Jurkat, Clone E6-1 (cell line): Measurements from ENCODE around the gene UGT1A3.
"Not testable (repeated sequence)": the region's sequence is repeated elsewhere in the genome, so short reads cannot be mapped to it uniquely, and the experiment has no call there.

Experiments
- DNase-seq: peaks from one replicate; pipeline ENCODE4 v3.0.0-alpha.2; 2011; ENCODE audit warnings: low read depth, low spot score
- H3K4me3 ChIP-seq: 2 replicates; pipeline ENCODE4 v1.5.1; 2011; ENCODE audit warnings: mild to moderate bottlenecking, low read length, control low read depth, moderate library complexity

The UGT1A3 gene

DNA sequence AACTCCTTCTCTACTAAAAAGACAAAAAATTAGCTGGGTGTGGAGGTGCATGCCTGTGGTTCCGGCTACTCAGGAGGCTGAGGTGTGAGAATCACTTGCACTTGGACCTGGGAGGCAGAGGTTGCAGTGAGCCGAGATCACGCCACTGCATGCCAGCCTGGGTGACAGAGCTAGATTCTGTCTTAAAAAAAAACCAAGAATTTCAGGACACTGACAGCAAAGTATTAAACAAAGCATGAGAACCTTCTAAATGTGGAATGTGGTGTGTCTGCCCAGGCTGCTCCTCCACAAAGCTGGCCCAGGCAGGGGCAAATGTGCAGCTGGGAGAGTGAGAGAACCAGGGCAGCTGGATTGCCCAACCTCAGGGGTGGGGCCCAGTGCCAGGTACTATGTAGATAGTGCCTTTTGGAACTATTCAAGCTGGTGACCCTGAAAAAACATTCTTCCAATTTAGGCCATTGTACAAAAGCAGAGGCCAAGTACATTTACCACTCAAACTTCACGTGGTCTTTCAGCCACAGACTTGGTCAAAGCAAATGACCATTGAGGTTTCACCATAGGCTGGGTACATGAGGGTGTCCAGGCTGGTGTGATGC is 22.8 kb upstream of the UGT1A3 start:
- no peak for DNase-seq
- H3K4me3 ChIP-seq: no peak overlapping the region

GRCh38 chr2:233706720-233707119 is 22.1 kb upstream of the UGT1A3 start:
- no peak overlapping the region for H3K4me3 ChIP-seq
- DNase-seq: no peak

- no peak for DNase-seq
- H3K4me3 ChIP-seq: no peak overlapping the region
Measured at GRCh38 chr2:233707940-233708644, 20.8 kb upstream of the UGT1A3 start.

DNA sequence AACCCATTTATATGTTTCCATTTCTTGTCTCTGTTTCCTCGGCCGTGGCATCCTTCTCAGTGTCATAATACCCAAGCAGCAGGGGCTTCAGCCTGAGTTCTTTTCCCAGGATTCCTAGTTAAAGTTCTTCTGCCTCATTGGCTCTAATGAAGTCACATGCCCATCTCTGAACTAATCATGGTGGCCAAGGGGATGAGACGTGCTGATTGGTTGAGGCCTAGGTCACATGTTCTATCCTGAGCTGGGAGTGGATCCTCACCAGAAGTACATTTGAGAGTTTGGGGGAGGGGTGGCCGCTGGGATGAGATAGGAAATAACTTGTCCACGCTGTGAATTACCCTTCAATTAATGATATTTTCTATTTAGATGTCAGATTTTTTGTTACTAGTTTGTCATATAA is 19.9 kb upstream of the UGT1A3 start:
- no peak overlapping the region for H3K4me3 ChIP-seq
- DNase-seq: no peak

- H3K4me3 ChIP-seq: no peak overlapping the region
- peak; percentile 36 for DNase-seq
Measured at GRCh38 chr2:233711312-233712008, 17.4 kb upstream of the UGT1A3 start.

DNA sequence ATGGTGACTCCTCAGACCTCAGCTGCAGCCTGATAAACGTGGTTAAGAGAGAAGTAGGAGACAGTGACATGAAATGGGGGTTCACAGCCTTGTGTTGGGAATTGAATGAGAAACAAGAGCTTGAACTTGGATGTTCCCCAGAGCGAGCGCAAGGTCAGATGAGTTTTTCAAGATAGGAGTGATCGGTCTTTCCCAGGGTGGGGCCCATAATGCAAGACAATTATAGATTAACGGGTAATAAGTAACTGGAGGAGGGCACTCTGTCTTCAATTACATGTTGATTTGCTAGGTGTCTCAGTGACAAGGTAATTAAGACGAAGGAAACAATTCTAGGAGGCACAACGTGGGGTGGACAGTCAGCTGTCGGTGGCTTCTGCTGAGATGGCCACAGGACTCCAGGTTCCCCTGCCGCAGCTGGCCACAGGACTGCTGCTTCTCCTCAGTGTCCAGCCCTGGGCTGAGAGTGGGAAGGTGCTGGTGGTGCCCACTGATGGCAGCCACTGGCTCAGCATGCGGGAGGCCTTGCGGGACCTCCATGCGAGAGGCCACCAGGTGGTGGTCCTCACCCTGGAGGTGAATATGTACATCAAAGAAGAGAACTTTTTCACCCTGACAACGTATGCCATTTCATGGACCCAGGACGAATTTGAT is 16.1 kb upstream of the UGT1A3 start, which contains the start of gene UGT1A5:
UGT1A5 (plus strand) TSS at position 297 of the 651 bp plus-strand sequence; CDS start at position 382, 85 bp downstream.
- H3K4me3 ChIP-seq: no peak within 1 kb of the TSS
- no peak for DNase-seq

DNA sequence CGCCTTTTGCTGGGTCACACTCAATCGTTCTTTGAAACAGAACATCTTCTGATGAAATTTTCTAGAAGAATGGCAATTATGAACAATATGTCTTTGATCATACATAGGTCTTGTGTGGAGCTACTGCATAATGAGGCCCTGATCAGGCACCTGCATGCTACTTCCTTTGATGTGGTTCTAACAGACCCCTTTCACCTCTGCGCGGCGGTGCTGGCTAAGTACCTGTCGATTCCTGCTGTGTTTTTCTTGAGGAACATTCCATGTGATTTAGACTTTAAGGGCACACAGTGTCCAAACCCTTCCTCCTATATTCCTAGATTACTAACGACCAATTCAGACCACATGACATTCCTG is 15.6 kb upstream of the UGT1A3 start:
- DNase-seq: peak; percentile 56
- H3K4me3 ChIP-seq: no peak overlapping the region

- no peak overlapping the region for H3K4me3 ChIP-seq
- DNase-seq: no peak
Measured at GRCh38 chr2:233714121-233714520, 14.7 kb upstream of the UGT1A3 start.

DNA sequence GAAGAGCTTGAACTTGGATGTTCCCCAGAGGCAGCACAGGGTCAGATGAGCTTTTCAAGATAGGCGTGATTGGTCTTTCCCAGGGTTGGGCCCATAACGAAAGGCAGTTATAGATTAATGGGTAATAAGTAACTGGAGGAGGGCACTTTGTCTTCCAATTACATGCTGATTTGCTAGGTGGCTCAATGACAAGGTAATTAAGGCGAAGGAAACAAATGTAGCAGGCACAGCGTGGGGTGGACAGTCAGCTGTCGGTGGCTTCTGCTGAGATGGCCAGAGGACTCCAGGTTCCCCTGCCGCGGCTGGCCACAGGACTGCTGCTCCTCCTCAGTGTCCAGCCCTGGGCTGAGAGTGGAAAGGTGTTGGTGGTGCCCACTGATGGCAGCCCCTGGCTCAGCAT is 10.3 kb upstream of the UGT1A3 start, which contains the start of gene UGT1A4:
UGT1A4 (plus strand) TSS at position 185 of the 400 bp plus-strand sequence; CDS start at position 270, 85 bp downstream.
- no peak for DNase-seq
- no peak within 1 kb of the TSS for H3K4me3 ChIP-seq

GRCh38 chr2:233736868-233737653 is 8.2 kb downstream of the UGT1A3 start:
- not testable (repeated sequence) for DNase-seq, H3K4me3 ChIP-seq

DNA sequence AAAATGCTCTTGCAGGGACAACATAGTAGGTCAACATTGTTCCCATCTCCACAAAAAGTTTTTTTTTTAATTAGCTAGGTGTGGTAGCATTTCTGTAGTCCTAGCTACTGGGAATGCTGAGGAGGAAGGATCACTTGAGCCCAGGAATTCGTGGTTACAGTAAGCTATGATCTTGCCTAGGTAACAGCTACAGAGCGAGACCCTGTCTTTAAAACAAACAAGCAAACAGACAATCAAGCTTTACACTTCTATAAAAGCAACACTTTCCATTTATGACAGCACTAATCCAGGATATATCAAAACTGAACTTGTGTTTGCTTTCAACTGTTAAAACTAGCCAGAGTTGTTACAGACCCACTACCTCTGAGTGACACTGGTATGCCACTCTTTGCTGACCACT is 12.0 kb downstream of the UGT1A3 start:
- H3K4me3 ChIP-seq: no peak overlapping the region
- DNase-seq: no peak

DNA sequence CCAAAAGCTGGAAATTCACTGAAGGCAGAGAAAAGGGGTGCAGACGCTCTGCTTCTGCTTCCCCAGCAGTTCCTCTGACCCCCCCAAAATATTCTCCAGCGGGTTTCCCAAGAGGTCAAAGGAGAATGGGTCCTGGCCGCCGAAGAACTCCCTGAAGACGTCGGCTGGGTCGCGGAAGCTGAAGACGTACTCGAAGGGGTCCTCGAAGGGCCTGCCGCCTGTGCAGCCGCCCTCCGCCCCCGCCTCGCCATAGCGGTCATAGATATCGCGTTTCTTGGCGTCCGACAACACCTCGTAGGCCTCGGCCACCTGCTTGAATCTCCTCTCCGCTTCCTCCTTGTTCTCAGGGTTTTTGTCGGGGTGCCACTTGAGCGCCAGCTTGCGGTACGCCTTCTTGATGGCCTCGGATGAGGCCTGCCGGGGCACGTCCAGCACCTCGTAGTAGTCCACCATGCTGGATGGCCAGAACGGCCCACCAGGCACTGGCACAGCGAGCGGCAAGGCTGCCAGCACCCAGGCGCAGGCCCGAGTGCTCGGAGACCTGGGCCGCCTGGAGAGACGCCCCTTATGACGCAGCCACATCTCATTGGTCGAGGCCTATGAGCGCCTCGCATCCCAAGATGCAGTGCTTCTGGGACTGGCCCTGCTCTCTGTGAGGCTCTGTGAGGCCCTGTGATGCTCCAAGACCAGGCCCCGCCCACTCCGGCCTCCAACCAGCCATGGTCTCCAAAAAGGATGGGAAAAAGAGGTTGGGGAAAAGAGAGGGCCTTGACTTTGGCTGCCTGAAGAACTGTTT is 14.8 kb downstream of the UGT1A3 start:
- no peak overlapping the region for H3K4me3 ChIP-seq
- DNase-seq: no peak

- DNase-seq: no peak
Measured at GRCh38 chr2:233745073-233745755, 16.4 kb downstream of the UGT1A3 start.

DNA sequence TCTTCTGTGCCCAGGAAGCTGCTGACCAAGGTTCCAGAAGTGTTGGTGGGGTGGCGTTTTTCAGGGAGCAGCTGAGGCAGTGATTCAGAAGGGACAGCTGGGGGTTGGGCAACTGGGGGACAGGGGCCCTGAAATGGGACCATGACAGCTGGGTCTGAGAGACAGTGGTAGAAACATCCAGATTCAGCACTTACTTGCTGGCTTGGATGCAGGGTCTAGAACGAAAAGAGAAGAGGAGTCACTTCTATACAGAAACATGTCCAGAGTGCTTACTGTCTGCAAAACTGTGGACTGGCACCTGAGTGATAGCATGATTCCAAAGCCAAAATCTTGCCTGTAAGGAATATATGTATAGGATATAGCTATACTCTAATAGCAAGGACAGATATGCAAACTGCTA is 17.0 kb downstream of the UGT1A3 start:
- H3K4me3 ChIP-seq, DNase-seq: not testable (repeated sequence)

More at GRCh38 chr2:233745073-233745755, 16.4 kb downstream of the UGT1A3 start:
- H3K4me3 ChIP-seq: no peak overlapping the region

DNA sequence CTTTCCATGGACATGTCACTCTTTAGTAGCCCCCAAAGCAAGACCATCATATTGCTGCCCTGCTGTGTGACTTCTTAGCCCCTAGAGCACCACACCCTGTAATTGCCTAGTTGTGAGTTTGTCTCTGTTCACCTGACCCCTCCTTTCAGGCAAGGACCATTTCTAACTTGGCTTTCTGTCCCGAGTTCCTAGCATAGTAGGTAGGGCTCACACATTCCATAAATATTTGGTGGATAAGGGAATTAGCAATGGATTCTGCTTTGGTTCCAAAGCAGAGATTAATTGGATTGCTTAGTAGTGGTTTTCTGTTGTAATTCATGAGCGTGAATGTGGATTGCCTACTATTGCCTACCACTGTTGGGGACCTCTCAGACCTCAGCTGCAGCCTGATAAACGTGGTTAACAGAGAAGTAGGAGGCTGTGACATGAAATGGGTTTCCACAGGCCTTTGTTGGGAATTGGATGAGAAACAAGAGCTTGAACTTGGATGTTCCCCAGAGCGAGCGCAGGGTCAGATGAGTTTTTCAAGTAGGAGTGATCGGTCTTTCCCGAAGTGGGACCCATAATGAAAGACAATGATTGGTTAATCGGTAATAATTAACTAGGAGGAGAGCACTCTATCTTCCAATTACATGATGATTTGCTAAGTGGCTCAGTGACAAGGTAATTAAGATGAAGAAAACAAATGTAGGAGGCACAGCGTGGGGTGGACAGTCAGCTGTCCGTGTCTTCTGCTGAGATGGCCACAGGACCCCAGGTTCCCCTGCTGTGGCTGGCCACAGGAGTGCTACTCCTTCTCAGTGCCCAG is 17.8 kb downstream of the UGT1A3 start:
- H3K4me3 ChIP-seq: no peak overlapping the region
- no peak for DNase-seq

- H3K4me3 ChIP-seq: no peak overlapping the region
- DNase-seq: no peak
Measured at GRCh38 chr2:233747283-233747544, 18.4 kb downstream of the UGT1A3 start.

- not testable (repeated sequence) for H3K4me3 ChIP-seq, DNase-seq
Measured at GRCh38 chr2:233750689-233751088, 21.8 kb downstream of the UGT1A3 start.
